Right atrium auricular region (tissue), 2 donors: ENCODE measurements around the gene KISS1R. TPM values are rescaled to one million over a fixed set of nuclear protein-coding genes. Genes with fewer than 3 reads are reported as not detected.
A peak's percentile ranks its signal among the peaks of the same experiment; 100 is the strongest.

Experiments
- DNase-seq: peaks from one replicate; pipeline ENCODE4 v3.0.0-alpha.2; 2019; ENCODE audit warnings: low spot score
- H3K27ac ChIP-seq, 2 donors: fragments of 200-600 bp; sonication (generic); 1 replicate in 1 of 2; 2 replicates in 1 of 2; pipeline ENCODE4 v1.5.1; 2016 to 2019
- H3K27me3 ChIP-seq, 2 donors: fragments of 200-600 bp; sonication (generic); one replicate each; pipeline versions ENCODE4 v1.5.1 to v1.6.0; 2017 to 2019
- H3K36me3 ChIP-seq: fragments of 200-600 bp; sonication (generic); one replicate; pipeline ENCODE4 v1.5.1; 2016
- H3K4me1 ChIP-seq, 2 donors: fragments of 200-600 bp; sonication (generic); one replicate each; pipeline versions ENCODE4 v1.5.1 to v1.6.0; 2017 to 2019
- H3K4me3 ChIP-seq, 2 donors: fragments of 200-600 bp; sonication (generic); 1 replicate in 1 of 2; 2 replicates in 1 of 2; pipeline ENCODE4 v1.5.1; 2017 to 2019; ENCODE audit warnings: mild to moderate bottlenecking in 1 of 2, moderate library complexity in 1 of 2
- H3K9me3 ChIP-seq, 2 donors: fragments of 200-600 bp; sonication (generic); one replicate each; pipeline ENCODE4 v1.5.1; 2019
- CTCF ChIP-seq, 2 donors: fragments of 200-600 bp; sonication (generic); IDR thresholded peaks; one replicate each; pipeline ENCODE4 v1.5.1; 2019; ENCODE audit warnings: antibody characterized with exemption in 2 of 2
- total RNA-seq, 2 donors: library from RNA; depleted of rRNA; stranded (reverse); fragments of >200 nt; gene quantifications; one replicate each; pipeline ENCODE4 v1.1.0, GENCODE V29; 2016

The KISS1R gene
- total RNA-seq, 2 donors from 2014 or later, result not detected

- Histone ChIP-seq H3K27ac (peak overlapping the region; percentile 93 to 95), H3K36me3 (peaks cover 25% of the 10 kb centered on the region), H3K4me1 (peaks cover 0 to 18% of the 10 kb centered on the region in 2 donors), H3K4me3 (peak overlapping the region; percentile 88 to 93), H3K9me3 (no peaks in the 10 kb centered on the region), H3K27me3 (no peaks in the 10 kb centered on the region)
- TF ChIP-seq CTCF (IDR thresholded peaks at IDR 0.05), result no peak
- no peak for DNase-seq
Observed at GRCh38 chr19:892243-892893, 24.8 kb upstream of the KISS1R start.

- Histone ChIP-seq H3K9me3 (no peaks in the 10 kb centered on the region), H3K27me3 (no peaks in the 10 kb centered on the region), H3K27ac (peak within 1 kb of the TSS; percentile 93 to 95), H3K36me3 (peaks cover 25% of the 10 kb centered on the region), H3K4me3 (peak within 1 kb of the TSS; percentile 88 to 93), H3K4me1 (peaks cover 0 to 18% of the 10 kb centered on the region in 2 donors)
- TF ChIP-seq CTCF (IDR thresholded peaks at IDR 0.05), result no peak
- peak; percentile 96 for DNase-seq
Observed at GRCh38 chr19:892894-893689, 24.0 kb upstream of the KISS1R start, which contains the start of the genes MED16 and RNU6-9. Gene MED16 (minus strand): TSS chr19:893187. CDS start chr19:891131, 2,056 bp downstream. Gene RNU6-9 (plus strand): TSS chr19:893484.

- H3K4me1 ChIP-seq, result peaks cover 0 to 14% of the 10 kb centered on the region in 2 donors
- H3K36me3 ChIP-seq, result peaks cover 17% of the 10 kb centered on the region
- no peak overlapping the region for H3K4me3 ChIP-seq
- no peak for DNase-seq
- no peaks in the 10 kb centered on the region for H3K9me3 ChIP-seq
- H3K27ac ChIP-seq, result no peak overlapping the region
- no peak for TF ChIP-seq CTCF (IDR thresholded peaks at IDR 0.05)
- no peaks in the 10 kb centered on the region for H3K27me3 ChIP-seq
Observed at GRCh38 chr19:896434-896833, 20.7 kb upstream of the KISS1R start.

GRCh38 chr19:896999-897398 is 20.1 kb upstream of the KISS1R start:
- no peak for TF ChIP-seq CTCF (IDR thresholded peaks at IDR 0.05)
- H3K9me3 ChIP-seq, result no peaks in the 10 kb centered on the region
- DNase-seq, result no peak
- no peak overlapping the region for H3K4me3 ChIP-seq
- no peak overlapping the region for H3K27ac ChIP-seq
- H3K36me3 ChIP-seq, result peaks cover 17% of the 10 kb centered on the region
- peaks cover 0 to 10% of the 10 kb centered on the region in 2 donors for H3K4me1 ChIP-seq
- H3K27me3 ChIP-seq, result no peaks in the 10 kb centered on the region

GRCh38 chr19:897442-898039 is 19.6 kb upstream of the KISS1R start:
- TF ChIP-seq CTCF (IDR thresholded peaks at IDR 0.05), result no peak
- no peak for DNase-seq
- H3K9me3 ChIP-seq, result no peaks in the 10 kb centered on the region
- H3K4me3 ChIP-seq, result no peak overlapping the region
- H3K36me3 ChIP-seq, result peaks cover 17% of the 10 kb centered on the region
- H3K27ac ChIP-seq, result no peak overlapping the region
- no peaks in the 10 kb centered on the region for H3K27me3 ChIP-seq
- H3K4me1 ChIP-seq, result peaks cover 0 to 5% of the 10 kb centered on the region in 2 donors
